Measurements from ENCODE around the gene TMIGD3.

DNA sequence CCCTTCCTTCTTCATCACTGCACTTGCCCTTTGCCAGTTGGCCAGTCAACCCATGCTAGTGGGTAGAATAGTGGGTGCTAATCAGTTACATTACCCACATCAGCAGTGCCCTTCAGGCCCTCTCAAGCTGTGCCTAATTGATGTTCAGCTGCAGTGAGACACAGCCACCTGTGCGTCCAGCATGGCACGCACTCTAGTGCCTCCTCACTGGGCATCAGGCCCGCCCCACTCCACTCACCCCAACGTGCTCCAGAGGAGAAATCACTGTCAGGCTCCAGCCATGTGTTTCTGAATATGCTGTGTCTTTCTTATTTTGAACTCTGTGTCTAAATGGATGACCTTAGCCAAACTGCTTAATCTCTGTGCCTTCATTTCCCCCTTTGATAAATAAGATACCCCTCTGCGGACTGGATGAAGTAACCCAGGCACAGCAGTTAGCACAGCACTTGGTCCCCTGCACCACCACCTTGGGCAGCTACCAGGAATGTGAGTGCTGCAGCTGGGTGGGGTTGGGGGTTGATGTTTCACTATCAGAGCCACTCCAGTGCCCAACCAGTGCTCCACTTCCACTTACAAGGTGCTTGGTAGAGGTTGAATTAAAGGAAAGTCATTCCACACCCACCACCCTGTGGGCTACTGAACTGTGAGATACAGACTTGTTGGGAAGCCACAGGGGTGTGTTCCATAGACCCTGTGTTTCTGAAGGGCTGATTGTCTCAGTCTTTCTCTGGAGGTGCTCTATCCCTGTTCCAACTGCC lies 8.9 kb upstream of the TMIGD3 start:
- TF ChIP-seq, protein P1, sequence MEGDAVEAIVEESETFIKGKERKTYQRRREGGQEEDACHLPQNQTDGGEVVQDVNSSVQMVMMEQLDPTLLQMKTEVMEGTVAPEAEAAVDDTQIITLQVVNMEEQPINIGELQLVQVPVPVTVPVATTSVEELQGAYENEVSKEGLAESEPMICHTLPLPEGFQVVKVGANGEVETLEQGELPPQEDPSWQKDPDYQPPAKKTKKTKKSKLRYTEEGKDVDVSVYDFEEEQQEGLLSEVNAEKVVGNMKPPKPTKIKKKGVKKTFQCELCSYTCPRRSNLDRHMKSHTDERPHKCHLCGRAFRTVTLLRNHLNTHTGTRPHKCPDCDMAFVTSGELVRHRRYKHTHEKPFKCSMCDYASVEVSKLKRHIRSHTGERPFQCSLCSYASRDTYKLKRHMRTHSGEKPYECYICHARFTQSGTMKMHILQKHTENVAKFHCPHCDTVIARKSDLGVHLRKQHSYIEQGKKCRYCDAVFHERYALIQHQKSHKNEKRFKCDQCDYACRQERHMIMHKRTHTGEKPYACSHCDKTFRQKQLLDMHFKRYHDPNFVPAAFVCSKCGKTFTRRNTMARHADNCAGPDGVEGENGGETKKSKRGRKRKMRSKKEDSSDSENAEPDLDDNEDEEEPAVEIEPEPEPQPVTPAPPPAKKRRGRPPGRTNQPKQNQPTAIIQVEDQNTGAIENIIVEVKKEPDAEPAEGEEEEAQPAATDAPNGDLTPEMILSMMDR (IDR thresholded peaks at IDR 0.05): no peak
- no peak for TF ChIP-seq POLR2A (IDR thresholded peaks at IDR 0.05)

All from right lobe of liver (tissue), 4 donors.